ENCODE measurements around the gene RPIA. TPM values are rescaled to one million over a fixed set of nuclear protein-coding genes. Genes with fewer than 3 reads are reported as not detected.

Gene RPIA
- total and polyA plus RNA-seq, 2 of the 13 experiments (the other 11 are each of a cell fraction or from before 2014, with no cell fraction given): 13.3 to 23.9 TPM

DNA sequence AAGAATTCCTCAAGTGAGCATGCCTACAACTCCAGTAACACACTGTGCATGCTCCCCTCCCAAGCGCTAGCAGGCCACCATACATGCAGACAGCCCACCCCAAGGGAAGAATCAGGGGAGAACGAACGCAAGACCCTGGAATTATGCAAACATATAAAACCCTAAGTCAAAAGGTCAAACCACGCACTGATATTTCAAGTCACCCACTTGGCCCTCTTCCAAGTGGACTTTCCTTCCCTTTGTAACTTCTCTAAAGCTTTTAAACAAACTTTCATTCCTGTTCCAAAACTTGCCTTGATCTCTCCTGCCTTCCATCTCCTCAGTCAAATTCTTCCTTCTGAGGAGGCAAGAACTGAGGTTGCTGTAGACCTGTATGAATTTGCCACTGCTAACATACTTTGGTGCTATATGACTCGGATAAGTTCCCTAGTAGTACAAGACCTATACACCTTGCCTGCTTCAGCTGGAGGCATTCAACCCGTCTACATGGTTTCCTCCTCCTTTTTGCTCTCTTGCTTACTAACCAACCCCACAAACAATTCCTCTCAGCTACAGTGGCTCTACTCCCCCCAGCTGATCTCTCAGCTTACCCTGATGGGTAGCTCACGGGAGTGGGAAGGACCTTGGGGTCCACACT is 11.1 kb upstream of the RPIA start (continued):
- TF ChIP-seq RXRB (CRISPR knock-in tag; IDR thresholded peaks at IDR 0.05; ENCODE audit: borderline replicate concordance) (0 out of 2 replicates have a peak, but pooled peaks have one; percentile 27), POGZ (CRISPR knock-in tag; IDR thresholded peaks at IDR 0.05) (no peak), KDM2A (CRISPR knock-in tag; IDR thresholded peaks at IDR 0.05; ENCODE audit: borderline replicate concordance, low read depth) (0 out of 2 replicates have a peak, but pooled peaks have one; percentile 23), CHD4 (IDR thresholded peaks at IDR 0.05; ENCODE audit: borderline replicate concordance, low read length) (peak; percentile 65; the same call in 1 of the 2 replicates), ZNF513 (CRISPR knock-in tag; conservative IDR thresholded peaks at IDR 0.05) (no peak), ZNF720 (CRISPR knock-in tag; IDR thresholded peaks at IDR 0.05) (no peak), PLRG1 (conservative IDR thresholded peaks at IDR 0.05) (no peak), HMG20B (CRISPR knock-in tag; conservative IDR thresholded peaks at IDR 0.05) (no peak), ZNF598 (CRISPR knock-in tag; IDR thresholded peaks at IDR 0.05; ENCODE audit: borderline replicate concordance) (0 out of 2 replicates have a peak, but pooled peaks have one; percentile 39), NFIB (CRISPR knock-in tag; IDR thresholded peaks at IDR 0.05; ENCODE audit: borderline replicate concordance) (no peak), HNF4G (IDR thresholded peaks at IDR 0.05; ENCODE audit: borderline replicate concordance, low read depth, low read length) (peak; percentile 20; the same call in 1 of the 2 replicates), HNF4G (CRISPR knock-in tag; IDR thresholded peaks at IDR 0.05; ENCODE audit: borderline replicate concordance, low read depth) (no peak), PAWR (CRISPR knock-in tag; IDR thresholded peaks at IDR 0.05; ENCODE audit: borderline replicate concordance) (no peak), MIER3 (CRISPR knock-in tag; IDR thresholded peaks at IDR 0.05; ENCODE audit: borderline replicate concordance) (no peak), TEF (CRISPR knock-in tag; IDR thresholded peaks at IDR 0.05) (no peak), ZBTB44 (CRISPR knock-in tag; IDR thresholded peaks at IDR 0.05) (no peak), ZFP36L1 (CRISPR knock-in tag; IDR thresholded peaks at IDR 0.05) (no peak), RCOR2 (CRISPR knock-in tag; IDR thresholded peaks at IDR 0.05) (no peak), ZNF17 (CRISPR knock-in tag; IDR thresholded peaks at IDR 0.05) (0 out of 2 replicates have a peak, but pooled peaks have one; percentile 42), SUZ12 (IDR thresholded peaks at IDR 0.05; ENCODE audit: low read depth, low read length) (no peak), ZNF274 (CRISPR knock-in tag; IDR thresholded peaks at IDR 0.05) (no peak)
- TF ChIP-seq, protein P1, sequence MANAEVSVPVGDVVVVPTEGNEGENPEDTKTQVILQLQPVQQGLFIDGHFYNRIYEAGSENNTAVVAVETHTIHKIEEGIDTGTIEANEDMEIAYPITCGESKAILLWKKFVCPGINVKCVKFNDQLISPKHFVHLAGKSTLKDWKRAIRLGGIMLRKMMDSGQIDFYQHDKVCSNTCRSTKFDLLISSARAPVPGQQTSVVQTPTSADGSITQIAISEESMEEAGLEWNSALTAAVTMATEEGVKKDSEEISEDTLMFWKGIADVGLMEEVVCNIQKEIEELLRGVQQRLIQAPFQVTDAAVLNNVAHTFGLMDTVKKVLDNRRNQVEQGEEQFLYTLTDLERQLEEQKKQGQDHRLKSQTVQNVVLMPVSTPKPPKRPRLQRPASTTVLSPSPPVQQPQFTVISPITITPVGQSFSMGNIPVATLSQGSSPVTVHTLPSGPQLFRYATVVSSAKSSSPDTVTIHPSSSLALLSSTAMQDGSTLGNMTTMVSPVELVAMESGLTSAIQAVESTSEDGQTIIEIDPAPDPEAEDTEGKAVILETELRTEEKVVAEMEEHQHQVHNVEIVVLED (CRISPR knock-in tag; IDR thresholded peaks at IDR 0.05; ENCODE audit: borderline replicate concordance): peak; percentile 23; the same call in 1 of the 2 replicates

All from HepG2 (cell line).